Panc1 (cell line): ENCODE data around the gene JMJD1C. TPM values are rescaled to one million over a fixed set of nuclear protein-coding genes. Genes with fewer than 3 reads are reported as not detected.

Source experiments
- ATAC-seq: fragments of 200-7000 bp; cut with Tn5 transposase; 2 replicates; pipeline ENCODE4 v1.9.1; 2020; ENCODE audit warnings: mild to moderate bottlenecking, moderate library complexity
- BruUV-seq: library from RNA; stranded (reverse); fragments of 400-500 nt; replicated peaks from 2 replicates; lab custom pipeline; 2021; lab: Mats Ljungman, UMichigan
- CTCF ChIA-PET: fragments of 300-600 bp; sonication (Branson Sonifier 250); formaldehyde crosslinking; loops from one replicate; lab custom pipeline; 2022; ENCODE audit warnings: antibody characterized with exemption; lab: Charles Lee
- POLR2A ChIA-PET: fragments of 300-600 bp; sonication (Branson Sonifier 250); formaldehyde crosslinking; loops from one replicate; lab custom pipeline; 2022; ENCODE audit warnings: antibody characterized with exemption; lab: Charles Lee
- DNase-seq: peaks from one replicate; pipeline ENCODE4 v3.0.0-alpha.2; 2010; ENCODE audit warnings: low read depth, low spot score
- H3K27ac ChIP-seq: 2 replicates; pipeline ENCODE4 v1.5.1; 2011; ENCODE audit warnings: mild to moderate bottlenecking, low read length, inconsistent platforms
- H3K27me3 ChIP-seq: fragments of 200-500 bp; sonication (Bioruptor generic); 2 replicates; pipeline ENCODE4 v1.6.0; 2014; ENCODE audit warnings: low read length, inconsistent platforms; ENCODE audit not compliant: control insufficient read depth, insufficient read depth
- H3K36me3 ChIP-seq: fragments of 200-500 bp; sonication (Bioruptor generic); 2 replicates; pipeline ENCODE4 v1.5.1; 2014; ENCODE audit warnings: inconsistent platforms, mild to moderate bottlenecking, low read length, moderate library complexity; ENCODE audit not compliant: control insufficient read depth, insufficient read depth
- H3K4me1 ChIP-seq: 2 replicates; pipeline ENCODE4 v1.5.1; 2011; ENCODE audit warnings: inconsistent platforms, mild to moderate bottlenecking, low read length, moderate library complexity; ENCODE audit not compliant: control insufficient read depth, insufficient read depth
- H3K4me3 ChIP-seq, 2 experiments: 2 replicates each; pipeline ENCODE4 v1.5.1; 2011 to 2012; ENCODE audit warnings: low read depth in 2 of 2, low read length in 2 of 2, mild to moderate bottlenecking in 2 of 2, inconsistent platforms in 1 of 2, moderate library complexity in 1 of 2
- H3K9me3 ChIP-seq: fragments of 200-500 bp; sonication (Bioruptor generic); 2 replicates; pipeline ENCODE4 v1.5.1; 2014; ENCODE audit warnings: low read depth, mild to moderate bottlenecking, inconsistent platforms, low read length, moderate library complexity; ENCODE audit not compliant: control insufficient read depth, insufficient read depth
- CTCF ChIP-seq: fragments of 450-650 bp; IDR thresholded peaks from 2 replicates; pipeline ENCODE4 v1.5.1; 2017; ENCODE audit warnings: mild to moderate bottlenecking
- POLR2AphosphoS5 ChIP-seq: IDR thresholded peaks from 2 replicates; pipeline ENCODE4 v1.6.1; 2012; ENCODE audit warnings: mild to moderate bottlenecking, low read depth, low read length, moderate library complexity
- REST ChIP-seq, 2 experiments: IDR thresholded peaks; 2 replicates each; pipeline ENCODE4 v1.6.1; 2011 to 2012; ENCODE audit warnings: low read depth in 2 of 2, control low read depth in 1 of 2, low read length in 1 of 2, mild to moderate bottlenecking in 1 of 2, moderate library complexity in 1 of 2; ENCODE audit not compliant: insufficient read depth in 1 of 2
- SIN3A ChIP-seq: IDR thresholded peaks from 2 replicates; pipeline ENCODE4 v1.6.1; 2012; ENCODE audit warnings: low read depth, mild to moderate bottlenecking, low read length, moderate library complexity, borderline replicate concordance; ENCODE audit not compliant: insufficient read depth
- TCF7L2 ChIP-seq: IDR thresholded peaks from 2 replicates; pipeline ENCODE4 v1.6.1; 2011; ENCODE audit warnings: mild to moderate bottlenecking, low read depth, low read length, inconsistent platforms
- in situ Hi-C: cut with HindIII; loops from 2 replicates; pipeline ENCODE4 v1.10.0; 2016; ENCODE audit warnings: low sequenced_read_pairs, low pct_unique_long_range_greater_than_20kb
- intact Hi-C: fragments of 100-400 bp; cut with micrococcal nuclease; formaldehyde crosslinking; loops from one replicate; pipeline ENCODE4 v1.10.0; 2022; ENCODE audit not compliant: unreplicated experiment
- total RNA-seq: library from RNA; stranded (reverse); gene quantifications from one replicate; pipeline ENCODE4 v1.2.1, GENCODE V29; 2021; ENCODE audit not compliant: unreplicated experiment

The JMJD1C gene
- total RNA-seq, 1 experiment from 2014 or later, result 88.3 TPM

GRCh38 chr10:63388421-63389031 lies 77.3 kb downstream of the JMJD1C start:
- H3K9me3 ChIP-seq, result no peaks in the 10 kb centered on the region
- ChIA-PET CTCF (no interaction called here), POLR2A (no interaction called here)
- in situ Hi-C loops, result no loop called here
- no peak overlapping the region for H3K4me3 ChIP-seq
- no peak overlapping the region for H3K27ac ChIP-seq
- no peaks in the 10 kb centered on the region for H3K27me3 ChIP-seq
- BruUV-seq, result no TSS peak
- H3K4me1 ChIP-seq, result no peaks in the 10 kb centered on the region; the same call in 1 of the 2 replicates
- DNase-seq, result no peak
- H3K36me3 ChIP-seq, result no peaks in the 10 kb centered on the region
- intact Hi-C loops, result no loop called here
- TF ChIP-seq CTCF (no peak), SIN3A (no peak), POLR2AphosphoS5 (no peak)
- no peak for ATAC-seq

GRCh38 chr10:63385254-63385653 lies 80.5 kb downstream of the JMJD1C start:
- no peak overlapping the region for H3K4me3 ChIP-seq
- no peak overlapping the region for H3K27ac ChIP-seq
- intact Hi-C loops (no loop called here), in situ Hi-C loops (no loop called here)
- no peak for TF ChIP-seq POLR2AphosphoS5
- no peak for TF ChIP-seq REST (IDR thresholded peaks at IDR 0.05; ENCODE audit: insufficient read depth in 1 of 2, low read depth in 2 of 2, low read length in 1 of 2)
- TF ChIP-seq CTCF, result no peak
- TF ChIP-seq TCF7L2, result no peak
- no peak for TF ChIP-seq SIN3A
- POLR2A ChIA-PET, result no interaction called here
- no peak for DNase-seq
- H3K36me3 ChIP-seq, result no peaks in the 10 kb centered on the region
- H3K27me3 ChIP-seq, result no peaks in the 10 kb centered on the region
- no peaks in the 10 kb centered on the region for H3K9me3 ChIP-seq
- H3K4me1 ChIP-seq, result no peaks in the 10 kb centered on the region; the same call in 1 of the 2 replicates
- no TSS peak for BruUV-seq
- CTCF ChIA-PET, result no interaction called here
- ATAC-seq, result no peak
